HCT116 (cell line): ENCODE measurements around the gene AFDN. TPM values are rescaled to one million over a fixed set of nuclear protein-coding genes. Genes with fewer than 3 reads are reported as not detected.
A peak's percentile ranks its signal among the peaks of the same experiment; 100 is the strongest.

ENCODE experiments used
- ATAC-seq: fragments of 200-7000 bp; cut with Tn5 transposase; 2 replicates; pipeline ENCODE4 v1.9.1; 2020; ENCODE audit warnings: mild to moderate bottlenecking, moderate library complexity
- BruUV-seq: library from RNA; stranded (reverse); fragments of 400-500 nt; replicated peaks from 2 replicates; lab custom pipeline; 2021; lab: Mats Ljungman, UMichigan
- CTCF ChIA-PET: fragments of 300-600 bp; sonication (Branson Sonifier 250); formaldehyde crosslinking; loops from one replicate; lab custom pipeline; 2021; ENCODE audit warnings: antibody characterized with exemption; lab: Charles Lee
- POLR2A ChIA-PET: fragments of 300-600, 350-600 bp; sonication (Branson Sonifier 250); formaldehyde crosslinking; loops from one replicate; lab custom pipeline; 2021; ENCODE audit warnings: antibody characterized with exemption; lab: Charles Lee
- RAD21 ChIA-PET, 2 experiments: fragments of 300-600 bp; sonication (Branson Sonifier 250); formaldehyde crosslinking; loops; one replicate each; lab custom pipeline; 2023; ENCODE audit warnings: low total read pairs in 2 of 2; ENCODE audit not compliant: uncharacterized antibody in 2 of 2, unreplicated experiment in 2 of 2, low non-redundant PET in 1 of 2; lab: Charles Lee
- DNase-seq: peaks from one replicate; pipeline ENCODE4 v3.0.0-alpha.2; 2010; ENCODE audit warnings: low read depth, low spot score
- H2AFZ ChIP-seq: fragments of 200-600 bp; shearing (Covaris generic), sonication (generic); 2 replicates; pipeline ENCODE4 v1.6.1; 2017; ENCODE audit warnings: low read depth, mixed run types, mixed read lengths, antibody characterized with exemption, low read length; ENCODE audit not compliant: poor library complexity, severe bottlenecking
- H3K27ac ChIP-seq: 2 replicates; pipeline ENCODE4 v1.5.1; 2012; ENCODE audit warnings: low read depth, low read length
- H3K27me3 ChIP-seq: fragments of 200-600 bp; sonication (generic); 2 replicates; pipeline ENCODE4 v1.6.1; 2016; ENCODE audit warnings: mixed run types, low read length, mixed read lengths; ENCODE audit not compliant: insufficient read depth
- H3K36me3 ChIP-seq, 2 experiments: fragments of 200-500 bp in 1 of 2; fragments of 200-600 bp in 1 of 2; sonication (Bioruptor generic) in 1 of 2; sonication (generic) in 1 of 2; 2 replicates each; pipeline versions ENCODE4 v1.5.1 to v1.6.1; 2014 to 2016; ENCODE audit warnings: low read length in 2 of 2, inconsistent platforms in 1 of 2, mixed read lengths in 1 of 2, mixed run types in 1 of 2; ENCODE audit not compliant: insufficient read depth in 2 of 2, control insufficient read depth in 1 of 2
- H3K4me1 ChIP-seq, 2 experiments: fragments of 200-600 bp in 1 of 2; sonication (generic) in 1 of 2; 2 replicates each; pipeline versions ENCODE4 v1.5.1 to v1.6.1; 2012 to 2017; ENCODE audit warnings: low read length in 2 of 2, inconsistent platforms in 1 of 2, mild to moderate bottlenecking in 1 of 2, mixed read lengths in 1 of 2, mixed run types in 1 of 2, moderate library complexity in 1 of 2; ENCODE audit not compliant: insufficient read depth in 2 of 2, control insufficient read depth in 1 of 2
- H3K4me2 ChIP-seq: fragments of 200-600 bp; sonication (generic); 2 replicates; pipeline ENCODE4 v1.6.1; 2017; ENCODE audit warnings: mixed run types, low read length, mixed read lengths
- H3K4me3 ChIP-seq, 2 experiments: fragments of 200-600 bp in 1 of 2; sonication (generic) in 1 of 2; replicated peaks in 1 of 2; 2 replicates each; pipeline ENCODE4 v1.5.1; 2011 to 2016; ENCODE audit warnings: low read length in 2 of 2, control low read depth in 1 of 2, low read depth in 1 of 2, mild to moderate bottlenecking in 1 of 2, mixed read lengths in 1 of 2, mixed run types in 1 of 2
- H3K79me2 ChIP-seq: fragments of 200-600 bp; sonication (generic); 2 replicates; pipeline ENCODE4 v1.6.1; 2017; ENCODE audit warnings: mild to moderate bottlenecking, mixed run types, low read length, moderate library complexity, mixed read lengths; ENCODE audit not compliant: insufficient read depth
- H3K9ac ChIP-seq: fragments of 200-600 bp; sonication (generic); 2 replicates; pipeline ENCODE4 v1.6.1; 2016; ENCODE audit warnings: low read length, mixed read lengths
- H3K9me2 ChIP-seq: fragments of 200-600 bp; sonication (generic), shearing (Covaris generic); 2 replicates; pipeline ENCODE4 v1.6.1; 2017; ENCODE audit warnings: mixed run types, mild to moderate bottlenecking, moderate library complexity; ENCODE audit not compliant: insufficient read depth
- H3K9me3 ChIP-seq, 2 experiments: fragments of 200-500 bp in 1 of 2; fragments of 200-600 bp in 1 of 2; sonication (Bioruptor generic) in 1 of 2; sonication (generic) in 1 of 2; 2 replicates each; pipeline ENCODE4 v1.6.1; 2014 to 2017; ENCODE audit warnings: low read length in 2 of 2, mixed read lengths in 2 of 2, inconsistent platforms in 1 of 2, low read depth in 1 of 2, mild to moderate bottlenecking in 1 of 2, mixed run types in 1 of 2, moderate library complexity in 1 of 2; ENCODE audit not compliant: control insufficient read depth in 1 of 2, insufficient read depth in 1 of 2
- H4K20me1 ChIP-seq: fragments of 200-600 bp; sonication (generic), shearing (Covaris generic); 2 replicates; pipeline ENCODE4 v1.6.1; 2017; ENCODE audit warnings: mixed run types, mild to moderate bottlenecking, moderate library complexity; ENCODE audit not compliant: insufficient read depth
- CBX3 ChIP-seq: IDR thresholded peaks from 2 replicates; pipeline ENCODE4 v1.6.1; 2012; ENCODE audit warnings: low read depth
- EGR1 ChIP-seq: IDR thresholded peaks from 2 replicates; pipeline ENCODE4 v1.6.1; 2012; ENCODE audit warnings: low read depth
- ELF1 ChIP-seq: IDR thresholded peaks from 2 replicates; pipeline ENCODE4 v1.6.1; 2012; ENCODE audit warnings: low read depth, borderline replicate concordance
- EZH2 ChIP-seq: fragments of 200-600 bp; sonication (generic); IDR thresholded peaks from 2 replicates; pipeline ENCODE4 v1.6.1; 2017; ENCODE audit warnings: antibody characterized with exemption, mixed run types
- EZH2phosphoT487 ChIP-seq: fragments of 200-600 bp; IDR thresholded peaks from 2 replicates; pipeline ENCODE4 v1.6.1; 2018; ENCODE audit warnings: antibody characterized with exemption, borderline replicate concordance
- FOSL1 ChIP-seq: IDR thresholded peaks from 2 replicates; pipeline ENCODE4 v1.6.1; 2012; ENCODE audit warnings: low read depth
- POLR2A ChIP-seq: IDR thresholded peaks from 2 replicates; pipeline ENCODE4 v1.7.0; 2011; ENCODE audit warnings: borderline replicate concordance; ENCODE audit not compliant: insufficient read depth, insufficient read length; ENCODE audit errors: extremely low read depth
- POLR2AphosphoS5 ChIP-seq: IDR thresholded peaks from 2 replicates; pipeline ENCODE4 v1.6.1; 2011; ENCODE audit warnings: mild to moderate bottlenecking, low read depth, low read length, moderate library complexity
- SIN3A ChIP-seq: IDR thresholded peaks from 2 replicates; pipeline ENCODE4 v1.6.1; 2012; ENCODE audit warnings: low read depth
- SP1 ChIP-seq: IDR thresholded peaks from 2 replicates; pipeline ENCODE4 v1.6.1; 2012; ENCODE audit warnings: low read depth
- SRF ChIP-seq: IDR thresholded peaks from 2 replicates; pipeline ENCODE4 v1.6.1; 2012; ENCODE audit warnings: low read depth
- TCF7L2 ChIP-seq: IDR thresholded peaks from 2 replicates; pipeline ENCODE4 v1.7.0; 2011; ENCODE audit warnings: borderline replicate concordance, inconsistent platforms; ENCODE audit not compliant: insufficient read depth, insufficient read length; ENCODE audit errors: extremely low read depth
- YY1 ChIP-seq: IDR thresholded peaks from 2 replicates; pipeline ENCODE4 v1.6.1; 2011; ENCODE audit warnings: low read length, low read depth, moderate library complexity, mild to moderate bottlenecking; ENCODE audit not compliant: insufficient replicate concordance; ENCODE audit errors: extremely low read depth
- ZFX ChIP-seq: fragments of 450-650 bp; IDR thresholded peaks from 2 replicates; pipeline ENCODE4 v1.6.1; 2017
- ZNF274 ChIP-seq: fragments of 200-500 bp; sonication (Bioruptor generic); IDR thresholded peaks from 2 replicates; pipeline ENCODE4 v1.6.1; 2014; ENCODE audit warnings: mild to moderate bottlenecking, low read depth, low read length, inconsistent platforms
- intact Hi-C: fragments of 100-400 bp; cut with micrococcal nuclease; formaldehyde crosslinking; loops from 2 replicates; pipeline ENCODE4 v1.10.0; 2022
- total RNA-seq: library from RNA; stranded (reverse); gene quantifications from one replicate; pipeline ENCODE4 v1.2.1, GENCODE V29; 2021; ENCODE audit not compliant: unreplicated experiment
- TF ChIP-seq, protein P1 (sequence below), 3 experiments: fragments of 200-600 bp in 1 of 3; sonication (generic) in 1 of 3; IDR thresholded peaks in 2 of 3; conservative IDR thresholded peaks in 1 of 3; 2 replicates each; pipeline ENCODE4 v1.5.1; 2012 to 2017; ENCODE audit warnings: low read depth in 2 of 3, low read length in 2 of 3, antibody characterized with exemption in 1 of 3, borderline replicate concordance in 1 of 3, control low read depth in 1 of 3, mild to moderate bottlenecking in 1 of 3, mixed read lengths in 1 of 3, mixed run types in 1 of 3, moderate library complexity in 1 of 3; ENCODE audit not compliant: insufficient read depth in 1 of 3
- TF ChIP-seq, protein P2 (sequence below): IDR thresholded peaks from 2 replicates; pipeline ENCODE4 v1.6.1; 2012
- TF ChIP-seq, protein P3 (sequence below): IDR thresholded peaks from 2 replicates; pipeline ENCODE4 v1.6.1; 2011; ENCODE audit warnings: mild to moderate bottlenecking, low read length, moderate library complexity; ENCODE audit not compliant: insufficient replicate concordance; ENCODE audit errors: extremely low read depth
- TF ChIP-seq, protein P4 (sequence below): IDR thresholded peaks from 2 replicates; pipeline ENCODE4 v1.6.1; 2012
- TF ChIP-seq, protein P5 (sequence below): IDR thresholded peaks from 2 replicates; pipeline ENCODE4 v1.6.1; 2012; ENCODE audit warnings: low read depth

AFDN gene
- total RNA-seq, 1 experiment from 2014 or later: 59.4 TPM

GRCh38 chr6:167973148-167973885, 146.6 kb downstream of the AFDN start:
- RAD21 ChIA-PET: no interaction called here
- H3K9me3 ChIP-seq: no peaks in the 10 kb centered on the region
- POLR2A ChIA-PET: no interaction called here
- H3K79me2 ChIP-seq: no peaks in the 10 kb centered on the region
- ATAC-seq: 0 out of 2 replicates have a peak, but pooled peaks have one; percentile 25
- CTCF ChIA-PET: no interaction called here
- no TSS peak for BruUV-seq
- no peak overlapping the region for H3K4me2 ChIP-seq
- H3K4me3 ChIP-seq: no peak overlapping the region
- TF ChIP-seq ZFX (no peak), CBX3 (no peak), ZNF274 (no peak), FOSL1 (no peak), ELF1 (no peak), SP1 (no peak), SIN3A (no peak), TCF7L2 (no peak), EZH2phosphoT487 (no peak), SRF (no peak), YY1 (no peak), POLR2AphosphoS5 (no peak), POLR2A (no peak), EGR1 (no peak), EZH2 (no peak)
- TF ChIP-seq, protein P1, sequence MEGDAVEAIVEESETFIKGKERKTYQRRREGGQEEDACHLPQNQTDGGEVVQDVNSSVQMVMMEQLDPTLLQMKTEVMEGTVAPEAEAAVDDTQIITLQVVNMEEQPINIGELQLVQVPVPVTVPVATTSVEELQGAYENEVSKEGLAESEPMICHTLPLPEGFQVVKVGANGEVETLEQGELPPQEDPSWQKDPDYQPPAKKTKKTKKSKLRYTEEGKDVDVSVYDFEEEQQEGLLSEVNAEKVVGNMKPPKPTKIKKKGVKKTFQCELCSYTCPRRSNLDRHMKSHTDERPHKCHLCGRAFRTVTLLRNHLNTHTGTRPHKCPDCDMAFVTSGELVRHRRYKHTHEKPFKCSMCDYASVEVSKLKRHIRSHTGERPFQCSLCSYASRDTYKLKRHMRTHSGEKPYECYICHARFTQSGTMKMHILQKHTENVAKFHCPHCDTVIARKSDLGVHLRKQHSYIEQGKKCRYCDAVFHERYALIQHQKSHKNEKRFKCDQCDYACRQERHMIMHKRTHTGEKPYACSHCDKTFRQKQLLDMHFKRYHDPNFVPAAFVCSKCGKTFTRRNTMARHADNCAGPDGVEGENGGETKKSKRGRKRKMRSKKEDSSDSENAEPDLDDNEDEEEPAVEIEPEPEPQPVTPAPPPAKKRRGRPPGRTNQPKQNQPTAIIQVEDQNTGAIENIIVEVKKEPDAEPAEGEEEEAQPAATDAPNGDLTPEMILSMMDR (IDR thresholded peaks at IDR 0.05 in 2 of 3, conservative IDR thresholded peaks at IDR 0.05 in 1 of 3; ENCODE audit: borderline replicate concordance in 1 of 3, insufficient read depth in 1 of 3, low read depth in 2 of 3, low read length in 2 of 3): no peak
- TF ChIP-seq, protein P2, sequence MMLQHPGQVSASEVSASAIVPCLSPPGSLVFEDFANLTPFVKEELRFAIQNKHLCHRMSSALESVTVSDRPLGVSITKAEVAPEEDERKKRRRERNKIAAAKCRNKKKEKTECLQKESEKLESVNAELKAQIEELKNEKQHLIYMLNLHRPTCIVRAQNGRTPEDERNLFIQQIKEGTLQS: no peak
- TF ChIP-seq, protein P3, sequence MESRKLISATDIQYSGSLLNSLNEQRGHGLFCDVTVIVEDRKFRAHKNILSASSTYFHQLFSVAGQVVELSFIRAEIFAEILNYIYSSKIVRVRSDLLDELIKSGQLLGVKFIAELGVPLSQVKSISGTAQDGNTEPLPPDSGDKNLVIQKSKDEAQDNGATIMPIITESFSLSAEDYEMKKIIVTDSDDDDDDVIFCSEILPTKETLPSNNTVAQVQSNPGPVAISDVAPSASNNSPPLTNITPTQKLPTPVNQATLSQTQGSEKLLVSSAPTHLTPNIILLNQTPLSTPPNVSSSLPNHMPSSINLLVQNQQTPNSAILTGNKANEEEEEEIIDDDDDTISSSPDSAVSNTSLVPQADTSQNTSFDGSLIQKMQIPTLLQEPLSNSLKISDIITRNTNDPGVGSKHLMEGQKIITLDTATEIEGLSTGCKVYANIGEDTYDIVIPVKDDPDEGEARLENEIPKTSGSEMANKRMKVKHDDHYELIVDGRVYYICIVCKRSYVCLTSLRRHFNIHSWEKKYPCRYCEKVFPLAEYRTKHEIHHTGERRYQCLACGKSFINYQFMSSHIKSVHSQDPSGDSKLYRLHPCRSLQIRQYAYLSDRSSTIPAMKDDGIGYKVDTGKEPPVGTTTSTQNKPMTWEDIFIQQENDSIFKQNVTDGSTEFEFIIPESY: no peak
- TF ChIP-seq, protein P4, sequence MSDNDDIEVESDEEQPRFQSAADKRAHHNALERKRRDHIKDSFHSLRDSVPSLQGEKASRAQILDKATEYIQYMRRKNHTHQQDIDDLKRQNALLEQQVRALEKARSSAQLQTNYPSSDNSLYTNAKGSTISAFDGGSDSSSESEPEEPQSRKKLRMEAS: no peak
- TF ChIP-seq, protein P5, sequence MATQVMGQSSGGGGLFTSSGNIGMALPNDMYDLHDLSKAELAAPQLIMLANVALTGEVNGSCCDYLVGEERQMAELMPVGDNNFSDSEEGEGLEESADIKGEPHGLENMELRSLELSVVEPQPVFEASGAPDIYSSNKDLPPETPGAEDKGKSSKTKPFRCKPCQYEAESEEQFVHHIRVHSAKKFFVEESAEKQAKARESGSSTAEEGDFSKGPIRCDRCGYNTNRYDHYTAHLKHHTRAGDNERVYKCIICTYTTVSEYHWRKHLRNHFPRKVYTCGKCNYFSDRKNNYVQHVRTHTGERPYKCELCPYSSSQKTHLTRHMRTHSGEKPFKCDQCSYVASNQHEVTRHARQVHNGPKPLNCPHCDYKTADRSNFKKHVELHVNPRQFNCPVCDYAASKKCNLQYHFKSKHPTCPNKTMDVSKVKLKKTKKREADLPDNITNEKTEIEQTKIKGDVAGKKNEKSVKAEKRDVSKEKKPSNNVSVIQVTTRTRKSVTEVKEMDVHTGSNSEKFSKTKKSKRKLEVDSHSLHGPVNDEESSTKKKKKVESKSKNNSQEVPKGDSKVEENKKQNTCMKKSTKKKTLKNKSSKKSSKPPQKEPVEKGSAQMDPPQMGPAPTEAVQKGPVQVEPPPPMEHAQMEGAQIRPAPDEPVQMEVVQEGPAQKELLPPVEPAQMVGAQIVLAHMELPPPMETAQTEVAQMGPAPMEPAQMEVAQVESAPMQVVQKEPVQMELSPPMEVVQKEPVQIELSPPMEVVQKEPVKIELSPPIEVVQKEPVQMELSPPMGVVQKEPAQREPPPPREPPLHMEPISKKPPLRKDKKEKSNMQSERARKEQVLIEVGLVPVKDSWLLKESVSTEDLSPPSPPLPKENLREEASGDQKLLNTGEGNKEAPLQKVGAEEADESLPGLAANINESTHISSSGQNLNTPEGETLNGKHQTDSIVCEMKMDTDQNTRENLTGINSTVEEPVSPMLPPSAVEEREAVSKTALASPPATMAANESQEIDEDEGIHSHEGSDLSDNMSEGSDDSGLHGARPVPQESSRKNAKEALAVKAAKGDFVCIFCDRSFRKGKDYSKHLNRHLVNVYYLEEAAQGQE: no peak
- H2AFZ ChIP-seq: no peak overlapping the region
- no peak overlapping the region for H3K27ac ChIP-seq
- DNase-seq: no peak
- no peaks in the 10 kb centered on the region for H3K27me3 ChIP-seq
- no peaks in the 10 kb centered on the region for H3K4me1 ChIP-seq
- no peaks in the 10 kb centered on the region for H3K9me2 ChIP-seq
- H3K9ac ChIP-seq: no peak overlapping the region
- H4K20me1 ChIP-seq: no peaks in the 10 kb centered on the region
- intact Hi-C loops: no loop called here
- H3K36me3 ChIP-seq: peaks cover 0 to 9% of the 10 kb centered on the region in 2 experiments; a peak in 2 of 4 replicates
